SHP77 treated with DMSO at 0.1 percent for 48 hours (cell line): Measurements from ENCODE around the gene TSPYL6.

Experiments
- DNase-seq: peaks from one replicate; lab custom pipeline; 2025; lab: John Stamatoyannopoulos, UW

Gene TSPYL6

DNA sequence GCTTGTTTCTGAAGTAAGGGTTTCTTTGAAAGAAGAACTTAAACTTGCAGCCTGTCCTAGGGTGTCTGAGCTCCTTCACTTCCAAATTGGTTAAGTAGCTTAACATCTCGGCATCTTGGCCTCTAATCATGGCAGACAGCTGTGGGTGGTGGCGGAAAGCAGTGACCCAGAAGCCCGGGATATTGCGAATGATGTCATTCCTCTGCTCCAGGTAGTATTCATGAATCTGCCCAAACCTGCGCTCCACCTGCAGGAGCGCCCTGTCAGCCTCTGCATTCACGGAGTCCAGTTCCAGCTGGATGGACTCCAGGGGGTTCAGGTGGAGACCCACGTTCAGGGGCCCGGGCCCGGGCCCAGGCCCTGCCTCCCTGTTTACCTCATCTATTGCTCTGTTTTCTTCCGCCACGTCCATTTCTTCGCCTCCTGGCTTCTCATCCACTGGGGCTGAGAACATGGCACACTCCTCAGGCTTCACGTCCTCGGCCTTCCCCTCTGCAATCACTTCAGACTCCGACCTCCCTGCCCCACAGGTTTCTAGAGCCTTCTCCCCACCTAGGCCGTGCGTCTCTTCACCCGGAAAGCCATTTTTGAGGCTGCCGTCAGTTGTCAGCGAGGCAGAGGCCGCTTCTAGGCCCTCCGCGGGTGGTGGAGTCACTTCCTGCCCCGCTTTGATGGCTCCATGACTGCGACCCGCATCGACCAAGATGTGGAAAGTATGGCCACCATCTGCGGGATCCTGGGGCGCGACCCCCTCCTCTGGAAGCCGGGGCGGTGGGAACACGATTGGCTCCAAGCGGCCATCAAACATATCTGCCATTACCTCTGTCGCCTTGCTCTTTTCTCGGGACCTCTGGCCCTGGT lies 569 bp downstream of the TSPYL6 start:
- DNase-seq: no peak

DNA sequence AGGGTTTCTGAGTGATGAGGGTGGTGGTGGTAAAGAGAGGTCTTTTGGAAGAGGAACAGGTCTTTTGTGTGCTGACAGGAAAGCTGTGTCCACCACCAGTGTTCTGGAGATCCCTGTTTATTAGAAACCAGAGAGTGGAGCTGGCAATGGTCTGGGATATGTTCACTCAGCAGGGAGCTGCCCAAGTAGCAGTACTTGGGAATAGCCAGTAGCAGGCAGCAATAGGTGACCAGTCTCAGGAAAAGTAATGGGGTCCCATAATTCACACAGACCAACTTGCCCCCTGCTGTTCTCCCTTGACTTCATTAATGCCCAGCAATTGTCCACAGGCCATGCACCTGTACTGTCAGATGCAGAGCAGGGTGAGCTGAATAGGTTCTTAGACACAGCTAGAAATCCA lies 1.8 kb downstream of the TSPYL6 start:
- no peak for DNase-seq

DNA sequence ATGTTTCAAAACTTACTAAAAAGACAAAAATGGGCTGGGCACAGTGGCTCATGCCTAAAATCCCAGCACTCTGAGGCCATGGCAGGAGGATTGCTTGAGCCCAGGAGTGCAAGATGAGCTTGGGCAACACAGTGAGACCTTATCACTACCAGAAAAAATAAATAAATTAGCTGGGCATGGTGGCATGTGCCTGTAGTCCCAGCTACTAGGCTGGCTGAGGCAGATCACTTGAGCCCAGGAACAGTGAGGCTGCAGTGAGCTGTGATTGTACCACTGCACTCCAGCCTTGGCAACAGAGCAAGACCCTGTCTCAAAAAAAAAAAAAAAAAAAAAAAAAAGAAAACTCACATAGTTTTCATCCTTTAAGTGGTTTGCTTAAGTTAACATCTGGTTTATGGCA lies 6.4 kb downstream of the TSPYL6 start:
- no peak for DNase-seq

DNA sequence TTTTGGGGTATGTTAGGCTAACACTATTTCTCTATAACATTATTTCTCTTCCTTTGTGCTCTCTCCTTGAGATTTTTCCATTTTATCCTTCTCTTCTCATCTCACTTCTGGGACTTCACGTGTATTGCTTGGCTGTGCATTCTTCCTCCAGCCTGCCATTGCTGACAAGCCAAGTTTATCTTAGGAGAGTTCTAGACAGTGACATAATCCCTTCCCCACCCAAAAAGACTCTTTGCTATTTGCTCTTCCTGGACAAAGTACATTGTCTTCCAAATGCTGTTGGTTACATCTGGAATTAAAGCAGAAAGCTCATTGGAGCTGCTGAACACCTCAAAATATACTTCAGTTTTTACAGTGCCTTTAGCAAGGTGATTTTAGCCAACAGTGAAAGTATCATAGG lies 8.9 kb downstream of the TSPYL6 start:
- no peak for DNase-seq

DNA sequence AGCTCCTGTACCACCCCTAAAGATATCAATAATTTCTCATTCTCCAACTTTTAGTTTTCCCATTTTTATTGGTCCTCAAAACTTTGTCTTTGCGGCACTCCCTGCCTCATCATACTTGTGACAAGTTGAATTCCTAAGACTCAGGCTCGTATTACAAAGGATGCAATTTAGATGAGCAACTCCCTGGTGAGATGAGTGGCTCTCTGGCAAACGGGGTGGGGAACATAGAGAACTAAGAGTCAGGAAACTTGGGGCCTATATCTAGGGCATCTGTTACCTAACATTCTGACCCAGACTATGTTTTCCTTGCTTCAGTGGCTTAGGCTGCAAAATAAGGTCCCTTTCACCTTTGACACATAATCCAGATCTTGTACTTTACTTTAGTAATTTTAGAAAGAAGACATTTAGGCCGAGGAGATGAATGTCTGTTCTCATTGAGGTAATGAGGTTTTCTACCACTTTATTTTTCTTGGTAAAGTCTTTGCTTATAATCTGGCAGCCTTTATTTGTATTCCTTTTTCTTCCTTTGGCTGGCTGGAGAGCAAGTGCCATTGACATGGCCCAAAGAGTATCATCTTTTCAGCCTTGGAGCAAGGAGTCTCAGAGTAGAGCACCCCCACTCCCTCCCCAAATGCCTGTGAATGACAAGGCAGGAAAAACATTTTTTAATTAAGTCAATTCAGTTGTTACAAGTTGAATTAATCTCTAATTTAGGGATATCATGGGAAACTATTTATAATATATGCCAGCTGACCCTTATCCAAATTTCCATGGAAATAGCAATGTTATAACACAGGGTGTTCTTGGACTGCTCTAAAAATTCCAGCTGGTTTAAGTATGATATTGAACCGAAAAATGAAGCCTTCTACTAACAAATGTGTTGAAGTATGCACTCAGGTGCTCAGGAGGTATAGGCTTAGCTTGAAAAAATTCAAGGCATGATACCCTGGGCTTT lies 15.2 kb downstream of the TSPYL6 start:
- no peak for DNase-seq

DNA sequence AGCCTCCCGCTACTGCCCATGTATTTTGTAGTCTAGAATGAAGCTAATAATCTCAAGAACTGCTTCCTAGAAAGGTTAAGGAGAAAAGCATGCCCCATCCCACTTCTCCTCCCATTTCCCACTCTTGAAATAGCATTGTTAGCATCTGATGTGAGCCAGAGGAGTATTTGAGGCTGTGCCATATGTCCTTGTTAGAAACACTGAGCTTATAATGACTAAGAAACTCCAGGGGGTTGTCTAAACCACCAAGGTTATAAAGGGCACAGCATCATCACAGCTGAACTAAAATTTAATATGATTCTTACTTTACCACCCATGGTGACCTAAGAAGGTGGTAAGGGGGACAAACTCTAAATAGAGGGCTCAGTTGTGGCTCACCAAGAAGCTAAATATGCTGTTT lies 16.6 kb downstream of the TSPYL6 start:
- no peak for DNase-seq

DNA sequence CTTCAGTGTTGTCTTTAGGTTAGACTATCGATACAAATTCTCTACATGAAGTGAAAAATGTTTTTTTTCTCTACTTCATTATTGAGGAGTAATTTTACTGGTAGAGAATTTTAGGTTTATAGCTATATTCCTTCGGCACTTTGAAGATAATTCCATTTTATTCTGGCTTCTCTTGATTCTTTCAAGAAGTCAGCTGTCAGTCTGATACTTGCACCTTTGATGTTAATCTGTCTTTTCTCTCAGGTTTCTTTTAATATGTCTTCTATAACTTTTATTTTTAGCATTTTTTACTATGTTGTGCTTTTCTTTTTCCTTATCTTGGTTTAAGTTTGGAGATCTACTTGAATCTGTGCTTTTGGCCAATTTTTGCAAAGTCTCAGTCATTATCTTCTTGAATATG lies 18.6 kb downstream of the TSPYL6 start:
- DNase-seq: no peak

DNA sequence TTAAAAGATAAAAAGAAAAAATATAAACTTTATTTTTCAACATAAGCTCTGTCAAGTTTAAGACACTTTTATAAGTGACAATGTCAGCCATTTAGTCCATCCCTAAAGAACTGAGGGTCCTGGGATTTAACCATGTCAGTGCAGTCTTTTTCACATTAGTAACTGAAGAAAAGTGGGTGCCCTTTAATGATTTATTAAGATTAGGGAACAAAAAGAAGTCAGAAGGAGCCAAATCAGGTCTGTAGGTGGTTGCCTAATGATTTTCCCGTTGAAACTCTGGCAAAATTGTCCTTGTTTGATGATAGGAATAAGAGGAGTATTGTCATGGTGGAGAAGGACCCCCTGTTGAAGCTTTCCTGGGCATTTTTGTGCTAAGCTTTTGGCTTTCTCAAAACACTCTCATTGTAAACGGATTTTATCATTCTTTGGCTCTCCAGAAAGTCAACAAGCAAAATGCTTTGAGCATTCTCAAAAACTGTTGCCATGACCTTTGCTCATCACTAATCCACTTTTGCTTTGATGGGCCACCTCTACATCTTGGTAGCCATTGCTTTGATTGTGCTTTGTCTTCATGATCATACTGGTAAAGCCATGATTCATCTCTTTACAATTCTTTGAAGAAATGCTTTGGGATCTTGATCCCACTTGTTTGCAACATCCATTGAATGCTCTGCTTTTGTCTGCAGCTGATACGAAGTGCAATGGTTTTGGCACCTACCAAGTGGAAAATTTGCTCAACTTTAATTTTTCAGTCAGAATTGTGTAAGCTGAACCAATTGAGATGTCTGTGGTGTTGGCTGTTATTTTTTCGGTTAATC lies 22.0 kb downstream of the TSPYL6 start:
- no peak for DNase-seq

DNA sequence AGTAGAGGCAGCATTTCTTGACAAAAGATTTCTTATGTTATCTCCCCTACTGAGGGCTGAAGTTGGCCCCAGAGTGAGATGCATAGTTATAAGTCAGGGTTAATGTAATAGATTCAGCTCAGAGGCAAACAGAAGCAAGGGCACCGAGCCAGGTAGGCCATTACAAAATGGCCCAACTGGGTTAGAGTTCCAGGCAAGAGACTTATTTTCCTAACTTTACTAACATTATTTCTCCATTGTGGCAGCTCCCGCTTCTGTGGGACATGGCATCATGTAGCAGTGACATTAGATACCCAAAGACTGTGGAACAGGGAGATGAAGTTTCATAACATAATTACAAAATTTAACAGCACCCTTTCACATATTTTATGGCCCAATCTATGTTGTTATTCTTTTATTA lies 27.1 kb downstream of the TSPYL6 start:
- no peak for DNase-seq

DNA sequence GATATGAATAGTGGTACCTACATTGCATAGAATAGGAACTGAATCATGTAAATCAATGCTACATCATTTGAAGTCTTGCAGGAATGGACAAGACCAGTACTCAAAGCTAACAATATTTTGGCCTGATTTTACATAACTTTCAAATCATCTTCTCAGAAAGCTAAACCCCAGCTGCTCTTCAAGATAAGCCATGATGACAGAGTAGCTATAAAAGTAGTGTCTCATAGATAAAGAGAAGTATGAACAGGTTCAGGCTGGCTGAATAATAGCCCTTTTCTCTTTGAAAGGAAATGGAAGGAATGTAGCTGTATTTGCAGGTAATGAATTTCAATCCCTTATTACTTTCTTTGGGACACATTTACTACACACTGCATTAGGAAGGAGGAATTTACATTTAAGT lies 28.2 kb downstream of the TSPYL6 start:
- DNase-seq: no peak

DNA sequence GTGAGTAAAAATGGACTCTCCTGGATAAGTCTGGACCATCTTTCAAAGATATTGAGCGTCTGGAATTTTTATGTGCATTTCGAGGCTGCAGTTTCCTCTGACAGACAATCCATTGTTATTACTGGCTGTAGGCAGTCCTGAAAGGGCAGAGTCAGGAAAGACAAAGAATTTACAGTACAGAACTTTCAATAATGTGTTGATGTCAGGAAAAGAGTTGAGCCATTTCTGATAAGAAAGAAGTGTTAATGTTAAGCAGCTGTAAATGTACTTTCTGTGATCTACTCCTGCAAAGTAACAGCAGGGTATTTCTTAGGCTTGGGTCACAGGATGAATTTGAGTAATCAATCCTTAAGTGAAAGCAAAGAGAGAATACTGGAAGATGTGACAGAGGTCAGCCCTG lies 29.8 kb downstream of the TSPYL6 start:
- DNase-seq: no peak

DNA sequence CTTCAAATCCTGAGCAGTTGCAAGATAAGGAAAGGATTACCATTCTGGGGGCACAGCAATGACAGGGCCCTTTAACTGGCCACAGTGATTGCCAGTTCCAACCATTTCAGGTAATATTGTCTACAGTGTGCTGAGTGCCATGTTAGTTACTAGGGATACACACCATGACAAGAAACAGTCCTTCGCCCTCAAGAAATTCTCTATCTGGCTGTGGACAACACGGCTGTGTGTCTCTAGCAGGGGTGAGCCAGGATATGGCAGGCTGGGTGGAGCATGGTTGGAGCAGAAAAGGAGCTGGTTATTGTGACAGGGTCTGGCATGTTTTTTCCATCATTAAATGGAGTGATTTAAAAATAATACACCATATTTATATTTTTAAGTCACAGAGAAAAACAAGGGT lies 31.0 kb downstream of the TSPYL6 start:
- no peak for DNase-seq

DNA sequence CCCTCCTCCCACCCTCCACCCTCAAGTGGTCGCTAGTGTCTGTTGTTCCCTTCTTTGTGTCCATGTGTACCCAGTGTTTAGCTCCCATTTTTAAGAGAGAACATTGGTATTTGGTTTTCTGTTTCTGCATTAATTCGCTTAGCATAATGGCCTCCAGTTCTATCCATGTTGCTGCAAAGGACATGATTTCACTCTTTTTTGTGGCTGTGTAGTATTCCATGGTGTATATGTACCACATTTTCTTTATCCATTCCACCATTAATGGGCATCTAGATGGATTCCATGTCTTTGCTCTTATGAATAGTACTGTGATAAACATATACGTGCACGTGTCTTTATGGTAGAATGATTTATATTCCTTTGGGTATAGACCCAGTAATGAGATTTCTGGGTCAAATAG lies 42.9 kb downstream of the TSPYL6 start:
- no peak for DNase-seq

DNA sequence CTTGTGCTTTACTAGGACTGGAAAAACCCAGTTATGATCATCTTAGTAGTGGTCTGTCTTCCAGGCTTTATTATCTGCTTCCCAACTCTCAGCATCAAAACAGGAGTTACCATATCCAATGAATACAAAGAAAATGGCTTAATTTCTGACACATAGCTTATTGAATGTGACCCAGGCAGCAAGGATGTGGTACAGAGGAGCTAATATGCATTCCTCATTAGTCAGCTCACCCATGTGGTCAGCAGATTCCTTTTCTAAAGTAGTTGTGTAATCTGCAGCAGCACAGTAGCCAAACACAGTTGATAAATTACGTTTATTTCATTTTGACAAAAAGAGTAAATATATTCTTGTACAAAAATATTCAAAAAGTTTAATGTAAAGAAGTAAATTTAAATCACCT lies 43.6 kb downstream of the TSPYL6 start:
- no peak for DNase-seq

DNA sequence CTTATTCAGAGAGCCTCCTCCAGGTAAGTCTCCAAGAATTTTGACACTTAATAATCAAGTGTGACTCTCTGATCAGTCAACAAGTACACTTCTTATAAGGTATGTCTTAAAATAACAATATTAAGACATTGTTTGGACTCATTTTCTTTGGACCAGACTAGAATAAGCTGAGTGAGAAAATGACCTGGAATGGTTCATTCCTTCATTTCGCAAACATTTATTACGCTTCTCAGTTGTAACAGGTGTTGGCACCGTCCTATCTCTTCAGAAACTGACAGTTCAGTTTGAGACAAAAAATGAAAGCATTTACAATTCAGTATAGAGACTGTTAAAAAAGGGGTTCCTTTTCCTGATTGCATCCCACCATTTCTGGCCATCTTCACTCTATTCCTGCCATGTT lies 46.6 kb downstream of the TSPYL6 start:
- DNase-seq: no peak

DNA sequence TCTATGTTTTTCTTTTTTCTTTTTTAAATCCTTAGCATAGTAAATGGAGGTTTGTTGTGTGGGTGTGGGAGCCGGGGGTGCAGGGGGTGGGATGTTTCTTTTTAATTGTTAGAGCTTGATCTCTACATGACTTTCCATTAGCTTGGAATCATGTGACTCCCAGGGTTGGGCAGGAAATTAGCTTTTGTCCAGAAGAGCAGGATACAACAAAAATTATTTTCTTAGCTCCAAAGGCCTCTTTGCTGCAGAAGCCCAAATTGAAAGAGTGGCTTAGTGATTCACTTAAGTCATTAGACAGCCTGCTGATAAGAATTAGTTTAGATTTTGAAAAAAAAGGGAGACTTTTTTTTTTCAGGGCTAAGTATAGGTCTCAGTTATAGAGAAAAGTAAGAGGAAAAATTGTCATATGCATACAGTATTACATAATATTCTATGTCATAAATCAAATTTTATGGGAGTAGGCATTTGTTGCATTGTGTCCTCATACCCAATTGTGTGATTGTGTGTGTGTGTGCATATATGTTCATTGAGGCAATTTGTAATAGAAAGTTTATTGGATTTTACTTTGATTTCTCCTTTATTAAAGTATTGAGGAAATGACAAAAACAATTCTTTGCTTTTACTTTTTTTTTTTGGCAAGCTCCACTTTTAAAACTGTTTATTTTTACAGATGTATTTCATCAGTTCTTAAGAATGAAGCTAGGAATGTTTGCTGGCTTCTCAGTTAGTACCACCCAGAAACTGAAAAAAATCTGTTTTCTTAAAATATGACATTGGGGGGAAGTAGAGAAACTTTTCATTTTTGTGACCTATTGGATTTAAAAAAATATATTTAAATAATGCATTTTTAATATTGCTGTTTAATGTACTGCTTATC lies 47.4 kb downstream of the TSPYL6 start:
- DNase-seq: no peak

DNA sequence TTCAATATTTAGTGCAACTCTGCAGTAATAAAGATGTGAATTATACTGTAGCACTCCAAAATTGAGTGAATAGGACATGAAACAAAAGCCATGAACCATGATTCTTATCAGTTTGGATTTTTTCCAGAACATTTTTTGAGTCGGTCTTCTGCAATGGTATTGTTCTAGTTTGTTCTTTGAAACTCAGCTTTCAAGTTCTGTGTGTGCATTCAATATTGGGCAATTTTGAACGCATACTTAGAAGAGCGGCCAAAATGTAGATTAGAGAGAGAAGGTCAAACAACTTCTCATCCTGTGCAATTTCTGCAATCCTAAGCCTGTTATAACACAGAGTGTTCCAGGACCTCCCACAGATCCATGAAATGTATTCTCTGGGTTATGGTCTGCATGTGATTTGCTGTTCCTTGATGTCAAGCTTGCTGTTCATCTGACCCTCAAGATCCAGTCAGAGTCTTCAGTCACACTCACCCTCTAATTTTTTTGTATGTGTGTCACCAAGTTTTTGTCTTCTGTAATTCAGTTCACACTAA lies 48.3 kb downstream of the TSPYL6 start:
- no peak for DNase-seq

DNA sequence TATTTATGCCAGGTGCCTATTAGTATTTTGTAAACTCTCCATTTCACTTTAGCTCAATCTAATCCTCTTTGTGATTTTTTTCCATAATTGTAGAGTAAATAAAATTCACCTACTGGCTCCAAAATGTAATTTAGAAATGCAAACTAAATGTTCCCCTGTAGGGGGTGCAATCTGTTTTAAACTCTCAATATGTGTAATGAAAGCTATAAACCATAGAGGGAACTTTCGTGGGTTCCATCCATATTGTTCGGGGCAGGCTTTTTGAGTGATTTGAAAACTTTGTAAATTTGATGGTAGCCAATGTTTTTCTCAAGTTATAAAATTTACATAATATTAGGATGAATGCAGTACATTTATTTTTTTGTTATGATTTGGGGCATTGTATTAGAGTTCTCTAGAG lies 49.4 kb downstream of the TSPYL6 start:
- peak; percentile 63 for DNase-seq

DNA sequence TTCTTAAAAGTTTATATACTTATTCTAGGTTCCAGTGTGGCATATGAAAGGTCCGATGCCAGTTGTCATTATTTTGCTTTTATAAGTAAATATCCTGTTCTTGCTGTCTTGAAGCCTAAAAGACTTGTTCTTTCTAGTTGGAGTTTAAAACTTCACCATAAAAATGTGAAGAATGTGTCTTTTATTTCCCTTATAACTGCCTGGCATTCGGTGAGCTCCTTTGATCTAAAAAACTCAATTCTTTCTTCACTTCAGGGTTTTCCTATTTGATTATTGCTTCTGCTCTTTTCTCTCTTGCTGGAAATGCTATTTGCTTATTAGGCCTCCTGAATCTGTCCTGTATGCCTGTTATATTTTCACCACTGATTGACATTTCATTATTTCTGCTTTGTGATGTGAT lies 51.6 kb downstream of the TSPYL6 start:
- no peak for DNase-seq
